ENCODE results near the gene CABP2. TPM values are rescaled to one million over a fixed set of nuclear protein-coding genes. Genes with fewer than 3 reads are reported as not detected.

The CABP2 gene
- polyA plus RNA-seq, 1 experiment: not detected

- CTCF ChIA-PET: no interaction called here
- Histone ChIP-seq H3K4me3 (ENCODE audit: low read depth, low read length) (no peak overlapping the region), H3K27me3 (ENCODE audit: control insufficient read depth, insufficient read depth, low read length) (no peaks in the 10 kb centered on the region), H3K36me3 (ENCODE audit: control insufficient read depth, insufficient read depth, low read length) (peaks cover 16% of the 10 kb centered on the region)
- no peak for TF ChIP-seq CTCF (IDR thresholded peaks at IDR 0.05; ENCODE audit: insufficient read depth, low read depth, low read length)
- no peak for DNase-seq (ENCODE audit: low read depth)
- POLR2A ChIA-PET: no interaction called here
Measured at GRCh38 chr11:67497656-67498291, 25.5 kb downstream of the CABP2 start.

DNA sequence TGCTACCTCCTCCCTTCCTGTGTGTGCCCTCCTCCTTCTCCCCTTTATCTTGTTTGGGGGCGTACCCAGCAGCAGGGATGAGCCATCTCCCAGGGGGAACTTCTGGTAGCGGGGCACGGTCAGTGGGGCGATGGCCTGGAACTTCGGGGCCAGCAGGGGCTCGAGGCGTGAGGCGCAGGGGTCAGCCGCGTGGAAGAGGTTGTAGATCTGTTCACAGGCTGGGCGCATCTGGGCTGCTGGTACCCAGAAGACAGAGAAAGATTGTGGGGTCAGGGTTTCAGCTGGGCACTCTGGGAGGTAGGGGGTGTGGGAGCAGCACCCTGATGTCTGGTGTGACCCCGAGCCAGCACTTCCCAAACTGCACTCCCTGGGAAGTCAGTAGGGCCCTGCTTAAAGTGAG is 27.1 kb downstream of the CABP2 start:
- Histone ChIP-seq H3K4me3 (ENCODE audit: low read depth, low read length) (no peak overlapping the region), H3K36me3 (ENCODE audit: control insufficient read depth, insufficient read depth, low read length) (peaks cover 23% of the 10 kb centered on the region), H3K27me3 (ENCODE audit: control insufficient read depth, insufficient read depth, low read length) (no peaks in the 10 kb centered on the region)
- ChIA-PET POLR2A (no interaction called here), CTCF (no interaction called here)
- no peak for DNase-seq (ENCODE audit: low read depth)
- TF ChIP-seq CTCF (IDR thresholded peaks at IDR 0.05; ENCODE audit: insufficient read depth, low read depth, low read length): no peak

GRCh38 chr11:67495234-67496005 is 27.8 kb downstream of the CABP2 start:
- Histone ChIP-seq H3K4me3 (ENCODE audit: low read depth, low read length) (no peak overlapping the region), H3K36me3 (ENCODE audit: control insufficient read depth, insufficient read depth, low read length) (peaks cover 26% of the 10 kb centered on the region), H3K27me3 (ENCODE audit: control insufficient read depth, insufficient read depth, low read length) (no peaks in the 10 kb centered on the region)
- TF ChIP-seq CTCF (IDR thresholded peaks at IDR 0.05; ENCODE audit: insufficient read depth, low read depth, low read length): no peak
- CTCF ChIA-PET: no interaction called here
- POLR2A ChIA-PET: no interaction called here
- DNase-seq (ENCODE audit: low read depth): no peak

- Histone ChIP-seq H3K4me3 (ENCODE audit: low read depth, low read length) (no peak overlapping the region), H3K36me3 (ENCODE audit: control insufficient read depth, insufficient read depth, low read length) (peaks cover 29% of the 10 kb centered on the region), H3K27me3 (ENCODE audit: control insufficient read depth, insufficient read depth, low read length) (no peaks in the 10 kb centered on the region)
- ChIA-PET POLR2A (no interaction called here), CTCF (no interaction called here)
- no peak for DNase-seq (ENCODE audit: low read depth)
- TF ChIP-seq CTCF (IDR thresholded peaks at IDR 0.05; ENCODE audit: insufficient read depth, low read depth, low read length): no peak
Measured at GRCh38 chr11:67494371-67495233, 28.6 kb downstream of the CABP2 start.

Measured in BJ (cell line).